ENCODE results near the gene ADARB1. TPM values are rescaled to one million over a fixed set of nuclear protein-coding genes. Genes with fewer than 3 reads are reported as not detected.

Gene ADARB1
- total and polyA plus RNA-seq, 3 experiments from 2014 or later, result 11.8 to 29.5 (median 28.9) TPM

DNA sequence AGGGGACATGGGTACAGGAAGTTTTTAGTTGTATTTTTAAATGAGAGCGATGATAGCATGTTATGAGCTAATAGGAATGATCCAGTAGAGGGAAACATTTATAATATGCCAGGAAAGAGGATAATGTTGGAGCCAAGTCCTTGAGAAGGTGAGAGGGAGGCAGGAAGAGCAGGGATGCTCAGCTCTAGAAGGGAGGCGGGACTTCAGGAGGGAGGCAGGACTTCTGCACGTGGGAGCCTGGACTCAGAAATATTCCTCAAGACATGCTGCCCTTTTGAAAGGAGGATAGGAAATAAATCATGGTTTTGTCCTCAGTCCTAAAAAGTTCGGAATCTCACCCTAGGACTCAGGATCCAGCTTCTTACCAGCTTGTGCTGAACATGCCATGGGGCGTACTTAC, 5.9 kb downstream of the ADARB1 start:
- Mint-ChIP-seq H3K27ac (peak overlapping the region; percentile 85 to 98 (median 96)), H3K27me3 (peaks cover 0 to 1% of the 10 kb centered on the region in 2 donors), H3K4me1 (peaks cover 90 to 98% (median 94%) of the 10 kb centered on the region in 3 donors), H3K9me3 (no peaks in the 10 kb centered on the region), H3K4me3 (peak overlapping the region in 6 of 7 donors; percentile 60 to 78 (median 66)), H3K36me3 (peaks cover 0 to 8% (median 3%) of the 10 kb centered on the region in 3 donors)
- no peak for DNase-seq
- no peak overlapping the region for H3K27ac ChIP-seq (ENCODE audit: low read depth, low read length)
- no peak overlapping the region for H3K4me3 ChIP-seq (ENCODE audit: low read length)
- ChIA-PET POLR2A (no interaction called here), CTCF (interaction anchor here (0.6 to 1.7 kb wide), 4 partner anchors 48 to 486 kb away, joined by 3 to 5 read pairs (median 4); no protein-coding TSS in a partner anchor)
- peaks cover 98% of the 10 kb centered on the region for H3K4me1 ChIP-seq (ENCODE audit: insufficient read depth, low read length)
- H3K36me3 ChIP-seq (ENCODE audit: insufficient read depth, low read length), result no peaks in the 10 kb centered on the region
- H3K27me3 ChIP-seq (ENCODE audit: insufficient read depth, low read length, poor library complexity, severe bottlenecking), result no peaks in the 10 kb centered on the region
- H3K9me3 ChIP-seq (ENCODE audit: low read length), result no peaks in the 10 kb centered on the region

DNA sequence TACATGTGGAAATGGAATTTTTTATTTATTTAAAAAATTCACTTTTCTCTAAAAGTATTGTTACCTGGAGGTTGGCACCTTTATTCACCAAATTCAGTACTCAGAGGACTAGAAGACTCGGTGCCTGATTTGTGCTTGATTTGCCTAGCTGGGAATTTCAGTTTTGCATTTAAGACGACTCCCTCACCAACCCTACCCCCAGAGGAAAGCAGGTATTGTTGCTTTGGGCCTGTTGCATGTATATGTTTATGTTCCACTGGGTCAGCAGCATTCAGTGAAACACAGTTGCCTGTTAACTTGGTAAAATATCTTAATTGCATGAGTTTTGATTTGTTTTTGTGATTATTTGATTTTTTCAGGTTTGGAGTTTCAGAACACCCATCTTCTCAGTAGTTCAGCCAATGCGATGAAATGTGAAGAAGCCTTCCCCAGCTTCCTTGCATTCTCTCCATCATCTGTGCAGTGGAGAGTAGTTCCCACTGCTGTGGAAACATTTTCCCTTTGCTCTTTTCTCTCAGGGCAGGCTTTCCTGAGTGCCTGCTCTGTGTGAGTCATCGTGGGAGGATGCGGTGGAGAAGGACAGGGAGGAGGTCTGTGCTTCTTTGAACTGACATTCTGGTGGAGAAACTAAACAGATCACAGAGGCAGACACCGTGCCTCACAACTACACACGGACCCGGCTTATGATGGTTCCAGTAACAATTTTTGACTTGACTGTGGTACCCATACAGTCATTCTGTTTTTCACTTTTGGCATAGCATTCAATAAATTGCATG, 6.4 kb downstream of the ADARB1 start:
- H3K27me3 ChIP-seq (ENCODE audit: insufficient read depth, low read length, poor library complexity, severe bottlenecking), result no peaks in the 10 kb centered on the region
- Mint-ChIP-seq H3K4me1 (peaks cover 93 to 98% (median 95%) of the 10 kb centered on the region in 3 donors), H3K36me3 (peaks cover 0 to 5% (median 3%) of the 10 kb centered on the region in 3 donors), H3K27me3 (no peaks in the 10 kb centered on the region), H3K4me3 (peak overlapping the region in 6 of 7 donors; percentile 18 to 60 (median 55)), H3K9me3 (no peaks in the 10 kb centered on the region), H3K27ac (peak overlapping the region; percentile 88 to 97 (median 92))
- H3K36me3 ChIP-seq (ENCODE audit: insufficient read depth, low read length), result no peaks in the 10 kb centered on the region
- H3K27ac ChIP-seq (ENCODE audit: low read depth, low read length), result no peak overlapping the region
- ChIA-PET CTCF (interaction anchor here (0.6 to 1.7 kb wide), 3 partner anchors 47 to 485 kb away, joined by 3 to 5 read pairs (median 5); no protein-coding TSS in a partner anchor), POLR2A (no interaction called here)
- H3K4me1 ChIP-seq (ENCODE audit: insufficient read depth, low read length), result peaks cover 99% of the 10 kb centered on the region
- DNase-seq, result peak in 1 of 5 donors; percentile 11
- H3K4me3 ChIP-seq (ENCODE audit: low read length), result peak overlapping the region; percentile 1
- no peaks in the 10 kb centered on the region for H3K9me3 ChIP-seq (ENCODE audit: low read length)

DNA sequence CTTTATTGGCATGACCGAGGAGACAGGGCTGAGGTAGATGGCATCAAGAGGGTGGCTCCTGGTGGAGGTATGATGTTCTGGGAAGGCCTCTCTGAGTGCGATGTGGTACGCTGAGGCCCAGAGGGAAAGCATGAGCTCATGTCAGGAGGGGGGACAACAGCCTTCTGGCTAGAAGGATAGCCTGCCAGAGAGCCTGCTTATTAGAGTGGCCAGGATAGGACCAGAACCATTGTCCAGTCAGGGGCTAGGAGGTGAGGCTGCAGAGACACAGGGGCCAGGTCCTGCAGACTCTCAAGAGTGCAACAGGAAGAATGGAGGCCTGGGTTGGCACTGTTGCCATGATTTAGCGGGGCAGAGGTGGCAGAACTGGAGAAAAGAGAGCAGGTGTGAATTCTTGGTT, 7.3 kb downstream of the ADARB1 start:
- ChIA-PET POLR2A (interaction anchor here (0.5 kb wide), 1 partner anchor 58 kb away, joined by 14 read pairs; no protein-coding TSS in a partner anchor), CTCF (interaction anchor here (1.7 kb wide), 1 partner anchor 47 kb away, joined by 5 read pairs; no protein-coding TSS in a partner anchor)
- Histone ChIP-seq H3K27me3 (ENCODE audit: insufficient read depth, low read length, poor library complexity, severe bottlenecking) (no peaks in the 10 kb centered on the region), H3K9me3 (ENCODE audit: low read length) (no peaks in the 10 kb centered on the region), H3K4me3 (ENCODE audit: low read length) (peak overlapping the region; percentile 1), H3K36me3 (ENCODE audit: insufficient read depth, low read length) (no peaks in the 10 kb centered on the region), H3K27ac (ENCODE audit: low read depth, low read length) (no peak overlapping the region), H3K4me1 (ENCODE audit: insufficient read depth, low read length) (peaks cover 99% of the 10 kb centered on the region)
- Mint-ChIP-seq H3K36me3 (peaks cover 0 to 5% (median 3%) of the 10 kb centered on the region in 3 donors), H3K27me3 (no peaks in the 10 kb centered on the region), H3K9me3 (no peaks in the 10 kb centered on the region), H3K4me3 (peak overlapping the region in 6 of 7 donors; percentile 37 to 81 (median 55)), H3K4me1 (peaks cover 93 to 98% (median 95%) of the 10 kb centered on the region in 3 donors), H3K27ac (peak overlapping the region; percentile 58 to 97 (median 90))
- DNase-seq, result no peak

DNA sequence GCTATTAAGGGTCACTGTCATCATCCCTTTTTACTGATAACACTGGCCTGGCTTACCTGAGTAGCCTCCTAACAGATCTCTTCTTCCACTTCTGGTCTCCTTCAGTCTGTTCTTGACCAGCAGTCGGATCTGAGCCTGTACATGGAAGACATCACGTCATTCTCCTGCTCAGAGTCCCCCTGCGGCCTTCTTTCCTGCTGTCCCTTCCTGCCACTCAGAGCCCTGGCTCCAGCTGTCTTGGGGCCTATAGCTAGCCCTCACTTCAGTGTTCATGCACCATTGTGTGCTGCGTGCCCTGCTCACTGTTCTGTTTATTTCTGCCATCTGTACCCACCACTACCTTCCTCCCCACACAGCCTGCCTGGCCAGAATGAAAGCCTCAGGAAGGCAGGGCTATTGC, 8.4 kb downstream of the ADARB1 start:
- Histone ChIP-seq H3K27me3 (ENCODE audit: insufficient read depth, low read length, poor library complexity, severe bottlenecking) (no peaks in the 10 kb centered on the region), H3K27ac (ENCODE audit: low read depth, low read length) (no peak overlapping the region), H3K4me3 (ENCODE audit: low read length) (no peak overlapping the region), H3K36me3 (ENCODE audit: insufficient read depth, low read length) (no peaks in the 10 kb centered on the region), H3K9me3 (ENCODE audit: low read length) (no peaks in the 10 kb centered on the region), H3K4me1 (ENCODE audit: insufficient read depth, low read length) (peaks cover 100% of the 10 kb centered on the region)
- peak overlapping the region; percentile 51 to 96 (median 90) for H3K27ac Mint-ChIP-seq
- H3K27me3 Mint-ChIP-seq, result no peaks in the 10 kb centered on the region
- peaks cover 0 to 5% (median 3%) of the 10 kb centered on the region in 3 donors for H3K36me3 Mint-ChIP-seq
- peaks cover 97 to 100% (median 97%) of the 10 kb centered on the region in 3 donors for H3K4me1 Mint-ChIP-seq
- no peaks in the 10 kb centered on the region for H3K9me3 Mint-ChIP-seq
- no peak for DNase-seq
- CTCF ChIA-PET, result no interaction called here
- POLR2A ChIA-PET, result no interaction called here
- peak overlapping the region in 2 of 7 donors; percentile 5 to 81 for H3K4me3 Mint-ChIP-seq

DNA sequence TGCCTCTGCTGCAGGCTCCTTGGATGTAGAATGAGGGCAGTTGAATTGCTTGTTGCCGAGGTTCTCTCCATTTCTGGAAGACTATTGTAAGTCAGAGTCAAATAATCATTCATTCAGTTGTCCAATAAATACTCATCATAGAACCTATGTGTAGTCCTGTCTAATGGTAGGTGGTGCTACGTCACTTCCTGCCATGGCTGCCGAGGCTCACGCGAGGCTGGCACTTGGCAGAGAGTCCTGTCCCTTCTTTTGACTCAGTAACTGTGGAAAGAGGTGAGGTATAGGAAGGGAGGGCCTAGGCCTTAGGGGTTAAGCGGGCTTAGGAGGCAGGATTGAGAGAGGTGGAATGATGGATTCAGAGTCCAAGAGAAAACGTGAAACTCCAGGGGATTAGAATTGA, 9.7 kb downstream of the ADARB1 start:
- POLR2A ChIA-PET, result no interaction called here
- no peak overlapping the region for H3K4me3 ChIP-seq (ENCODE audit: low read length)
- H3K4me1 ChIP-seq (ENCODE audit: insufficient read depth, low read length), result peaks cover 100% of the 10 kb centered on the region
- H3K36me3 Mint-ChIP-seq, result peaks cover 0 to 5% (median 3%) of the 10 kb centered on the region in 3 donors
- H3K27ac Mint-ChIP-seq, result peak overlapping the region in 6 of 8 donors; percentile 70 to 96 (median 79)
- H3K4me3 Mint-ChIP-seq, result peak overlapping the region in 4 of 7 donors; percentile 12 to 65 (median 35)
- no peaks in the 10 kb centered on the region for H3K27me3 Mint-ChIP-seq
- no peaks in the 10 kb centered on the region for H3K9me3 ChIP-seq (ENCODE audit: low read length)
- H3K27ac ChIP-seq (ENCODE audit: low read depth, low read length), result no peak overlapping the region
- CTCF ChIA-PET, result no interaction called here
- H3K4me1 Mint-ChIP-seq, result peaks cover 96 to 100% (median 96%) of the 10 kb centered on the region in 3 donors
- no peaks in the 10 kb centered on the region for H3K27me3 ChIP-seq (ENCODE audit: insufficient read depth, low read length, poor library complexity, severe bottlenecking)
- no peaks in the 10 kb centered on the region for H3K36me3 ChIP-seq (ENCODE audit: insufficient read depth, low read length)
- H3K9me3 Mint-ChIP-seq, result no peaks in the 10 kb centered on the region
- no peak for DNase-seq

DNA sequence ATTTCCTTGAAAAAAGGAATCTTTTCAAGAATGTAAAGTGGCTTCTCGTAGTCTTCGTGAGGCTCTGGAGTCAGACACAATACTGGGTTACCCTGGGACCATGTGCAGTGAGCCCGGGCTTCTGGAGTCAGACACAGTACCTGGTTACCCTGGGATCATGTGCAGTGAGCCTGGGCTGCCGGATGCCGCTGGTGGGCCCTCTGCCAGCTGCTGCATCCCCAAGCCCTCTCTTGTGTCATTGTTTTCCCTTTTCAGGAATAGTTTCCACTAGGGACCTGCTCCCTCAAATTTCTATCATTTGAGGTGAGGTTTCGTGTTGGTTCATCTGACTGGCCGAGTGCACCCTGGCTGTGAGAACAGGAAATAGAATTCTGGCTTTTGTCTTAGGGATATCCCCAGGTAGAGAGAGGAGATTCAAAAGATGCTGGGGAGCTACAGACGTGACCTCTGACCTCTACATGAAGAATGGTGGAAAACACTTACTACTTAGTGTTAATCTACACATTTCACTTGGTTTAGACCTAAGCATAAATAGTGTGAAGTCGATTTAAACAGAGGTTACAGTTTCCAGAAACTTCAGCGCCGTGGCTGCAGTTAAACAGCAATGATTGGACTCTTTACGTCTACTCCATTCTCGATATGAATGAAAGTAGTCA, 10.6 kb downstream of the ADARB1 start:
- Mint-ChIP-seq H3K27ac (peak overlapping the region; percentile 19 to 96 (median 74)), H3K27me3 (no peaks in the 10 kb centered on the region), H3K4me3 (peak overlapping the region in 4 of 7 donors; percentile 2 to 24 (median 6)), H3K36me3 (peaks cover 0 to 6% (median 5%) of the 10 kb centered on the region in 3 donors), H3K4me1 (peaks cover 93 to 97% (median 94%) of the 10 kb centered on the region in 3 donors), H3K9me3 (no peaks in the 10 kb centered on the region)
- POLR2A ChIA-PET, result no interaction called here
- no peak for DNase-seq
- CTCF ChIA-PET, result interaction anchor here (2.3 kb wide), 1 partner anchor 43 kb away, joined by 9 read pairs; no protein-coding TSS in a partner anchor
- Histone ChIP-seq H3K27ac (ENCODE audit: low read depth, low read length) (no peak overlapping the region), H3K36me3 (ENCODE audit: insufficient read depth, low read length) (no peaks in the 10 kb centered on the region), H3K27me3 (ENCODE audit: insufficient read depth, low read length, poor library complexity, severe bottlenecking) (no peaks in the 10 kb centered on the region), H3K9me3 (ENCODE audit: low read length) (no peaks in the 10 kb centered on the region), H3K4me3 (ENCODE audit: low read length) (no peak overlapping the region), H3K4me1 (ENCODE audit: insufficient read depth, low read length) (peaks cover 93% of the 10 kb centered on the region)

DNA sequence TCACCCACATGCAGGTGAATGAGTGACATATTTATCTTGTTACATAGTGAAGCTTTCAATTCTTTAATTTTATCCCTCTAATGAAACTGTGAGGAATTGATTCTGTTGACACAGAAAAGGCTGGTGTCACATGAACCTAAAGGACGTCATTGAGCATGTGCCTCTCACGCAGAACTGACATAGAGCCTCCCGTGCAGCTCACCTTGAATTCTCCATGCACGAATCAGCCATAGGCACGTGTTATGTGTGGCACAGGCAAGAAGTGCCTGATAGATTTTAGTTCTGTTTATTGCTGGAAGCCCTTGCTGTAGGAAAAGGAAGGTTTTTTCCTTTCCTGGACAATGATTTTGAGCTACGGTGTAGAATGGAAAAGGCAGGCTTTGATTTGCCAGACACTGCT, 11.3 kb downstream of the ADARB1 start:
- Mint-ChIP-seq H3K36me3 (peaks cover 0 to 6% (median 5%) of the 10 kb centered on the region in 3 donors), H3K9me3 (no peaks in the 10 kb centered on the region), H3K27me3 (no peaks in the 10 kb centered on the region), H3K4me3 (no peak overlapping the region), H3K27ac (peak overlapping the region in 3 of 8 donors; percentile 21 to 55 (median 35)), H3K4me1 (peaks cover 88 to 97% (median 94%) of the 10 kb centered on the region in 3 donors)
- no peak for DNase-seq
- no peaks in the 10 kb centered on the region for H3K36me3 ChIP-seq (ENCODE audit: insufficient read depth, low read length)
- CTCF ChIA-PET, result interaction anchor here (1.2 to 2.3 kb wide), 2 partner anchors 9 to 43 kb away, joined by 3 to 9 read pairs; no protein-coding TSS in a partner anchor
- no peaks in the 10 kb centered on the region for H3K27me3 ChIP-seq (ENCODE audit: insufficient read depth, low read length, poor library complexity, severe bottlenecking)
- POLR2A ChIA-PET, result no interaction called here
- H3K27ac ChIP-seq (ENCODE audit: low read depth, low read length), result no peak overlapping the region
- peaks cover 86% of the 10 kb centered on the region for H3K4me1 ChIP-seq (ENCODE audit: insufficient read depth, low read length)
- no peaks in the 10 kb centered on the region for H3K9me3 ChIP-seq (ENCODE audit: low read length)
- H3K4me3 ChIP-seq (ENCODE audit: low read length), result no peak overlapping the region

Data from CD8-positive, alpha-beta memory T cell (primary cell).